Stimulated activated CD4-positive, alpha-beta T cell treated with anti-CD3 and anti-CD28 coated beads, Interleukin-1b, Interleukin-23, amount 100 ng/mL, for 1 hour (primary cell): Measurements from ENCODE around the gene MARVELD1.

Experiments
- DNase-seq, 2 donors: peaks; one replicate each; pipeline ENCODE4 v3.0.0-alpha.2; 2020; ENCODE audit warnings: low read depth in 2 of 2

The MARVELD1 gene

GRCh38 chr10:97721871-97722780 is 8.6 kb downstream of the MARVELD1 start:
- no peak for DNase-seq

GRCh38 chr10:97723001-97723400 is 9.5 kb downstream of the MARVELD1 start:
- DNase-seq: no peak

GRCh38 chr10:97724341-97724941 is 10.9 kb downstream of the MARVELD1 start:
- DNase-seq: no peak

GRCh38 chr10:97726636-97727178 is 13.2 kb downstream of the MARVELD1 start:
- no peak for DNase-seq

- no peak for DNase-seq
Measured at GRCh38 chr10:97729014-97729413, 15.5 kb downstream of the MARVELD1 start.

GRCh38 chr10:97731346-97732051 is 18.0 kb downstream of the MARVELD1 start:
- peak; percentile 22 to 24 for DNase-seq

- DNase-seq: no peak
Measured at GRCh38 chr10:97732052-97732359, 18.5 kb downstream of the MARVELD1 start.

GRCh38 chr10:97733256-97733655 is 19.7 kb downstream of the MARVELD1 start:
- DNase-seq: no peak

- DNase-seq: no peak
Measured at GRCh38 chr10:97734021-97734420, 20.5 kb downstream of the MARVELD1 start.

GRCh38 chr10:97736403-97736901 is 22.9 kb downstream of the MARVELD1 start:
- no peak for DNase-seq

GRCh38 chr10:97736902-97737769 is 23.6 kb downstream of the MARVELD1 start, which contains the start of gene ZFYVE27:
Gene ZFYVE27 (plus strand): TSS chr10:97737128. CDS start chr10:97738478, 1,350 bp downstream.
- DNase-seq: peak; percentile 87 to 93

- DNase-seq: no peak
Measured at GRCh38 chr10:97737770-97738265, 24.3 kb downstream of the MARVELD1 start.

- no peak for DNase-seq
Measured at GRCh38 chr10:97738616-97739015, 25.1 kb downstream of the MARVELD1 start.

GRCh38 chr10:97740613-97741012 is 27.1 kb downstream of the MARVELD1 start:
- no peak for DNase-seq

- no peak for DNase-seq
Measured at GRCh38 chr10:97743169-97743943, 29.8 kb downstream of the MARVELD1 start.

GRCh38 chr10:97744405-97745035 is 31.0 kb downstream of the MARVELD1 start:
- DNase-seq: no peak

GRCh38 chr10:97747573-97747972 is 34.0 kb downstream of the MARVELD1 start:
- DNase-seq: no peak

GRCh38 chr10:97748116-97748515 is 34.6 kb downstream of the MARVELD1 start:
- DNase-seq: no peak

GRCh38 chr10:97752956-97753355 is 39.4 kb downstream of the MARVELD1 start:
- DNase-seq: no peak

- no peak for DNase-seq
Measured at GRCh38 chr10:97754726-97755125, 41.2 kb downstream of the MARVELD1 start.
